CD4-positive, alpha-beta T cell (primary cell): ENCODE measurements around the gene CDH13. TPM values are rescaled to one million over a fixed set of nuclear protein-coding genes. Genes with fewer than 3 reads are reported as not detected.

ENCODE experiments used
- ATAC-seq: fragments of 200-7000 bp; cut with Tn5 transposase; one replicate; pipeline ENCODE4 v1.10.0; 2022; ENCODE audit warnings: mild to moderate bottlenecking; ENCODE audit not compliant: poor library complexity
- CTCF ChIA-PET: fragments of 350-600 bp; sonication (Branson Sonifier 250); formaldehyde crosslinking; loops from one replicate; lab custom pipeline; 2021; ENCODE audit warnings: antibody characterized with exemption, inconsistent platforms; lab: Charles Lee
- POLR2A ChIA-PET: fragments of 350-600 bp; sonication (Branson Sonifier 250); formaldehyde crosslinking; loops from one replicate; lab custom pipeline; 2021; ENCODE audit warnings: antibody characterized with exemption, inconsistent platforms; lab: Charles Lee
- DNase-seq, 14 experiments: peaks; one replicate each; pipeline ENCODE4 v3.0.0-alpha.2; 2013 to 2020; ENCODE audit warnings: mixed read lengths in 2 of 14
- H3K27ac ChIP-seq, 2 donors: one replicate each; pipeline versions ENCODE4 v1.5.1 to v1.7.0; 2013; ENCODE audit warnings: low read length in 2 of 2, low read depth in 1 of 2, mild to moderate bottlenecking in 1 of 2
- H3K27me3 ChIP-seq, 2 experiments: 1 replicate in 1 of 2; 2 replicates in 1 of 2; pipeline versions ENCODE4 v1.6.1 to v1.7.0; 2013; ENCODE audit warnings: low read length in 2 of 2, control low read depth in 1 of 2, mild to moderate bottlenecking in 1 of 2, moderate library complexity in 1 of 2; ENCODE audit not compliant: insufficient read depth in 2 of 2, control insufficient read depth in 1 of 2
- H3K36me3 ChIP-seq: one replicate; pipeline ENCODE4 v1.6.1; 2013; ENCODE audit warnings: low read length, control low read depth; ENCODE audit not compliant: insufficient read depth
- H3K4me1 ChIP-seq: one replicate; pipeline ENCODE4 v1.6.1; 2013; ENCODE audit warnings: low read length, control low read depth; ENCODE audit not compliant: insufficient read depth
- H3K4me3 ChIP-seq: one replicate; pipeline ENCODE4 v1.5.1; 2013; ENCODE audit warnings: mild to moderate bottlenecking, low read length, moderate library complexity
- H3K9me3 ChIP-seq, 2 experiments: 1 replicate in 1 of 2; 2 replicates in 1 of 2; pipeline versions ENCODE4 v1.6.1 to v1.7.0; 2013; ENCODE audit warnings: low read length in 2 of 2, mild to moderate bottlenecking in 2 of 2, control low read depth in 1 of 2, moderate library complexity in 1 of 2; ENCODE audit not compliant: control insufficient read depth in 1 of 2, insufficient read depth in 1 of 2
- H3K27ac Mint-ChIP-seq: one replicate; pipeline ENCODE4 v1.8.0; 2020; ENCODE audit warnings: mixed read lengths
- H3K27me3 Mint-ChIP-seq: one replicate; pipeline ENCODE4 v1.8.0; 2021; ENCODE audit warnings: mixed read lengths
- H3K36me3 Mint-ChIP-seq: one replicate; pipeline ENCODE4 v1.8.0; 2021; ENCODE audit warnings: low read depth, mixed read lengths
- H3K4me1 Mint-ChIP-seq: one replicate; pipeline ENCODE4 v1.8.0; 2021; ENCODE audit warnings: low read depth, mixed read lengths
- H3K4me3 Mint-ChIP-seq: one replicate; pipeline ENCODE4 v1.8.0; 2020; ENCODE audit warnings: mild to moderate bottlenecking, mixed read lengths
- H3K9me3 Mint-ChIP-seq: one replicate; pipeline ENCODE4 v1.8.0; 2020; ENCODE audit warnings: mixed read lengths
- CTCF ChIP-seq: fragments of 200-600 bp; IDR thresholded peaks from one replicate; pipeline ENCODE4 v1.8.0; 2022; ENCODE audit warnings: antibody characterized with exemption, mild to moderate bottlenecking
- intact Hi-C, 2 experiments: fragments of 100-400 bp; cut with DNase I in 1 of 2; cut with micrococcal nuclease in 1 of 2; formaldehyde crosslinking; loops; one replicate each; pipeline versions ENCODE4 v1.15.1 to v1.9.0; 2023 to 2025; cut with DNase I, micrococcal nuclease
- total RNA-seq, 174 experiments: library from RNA in 2 of 174; stranded (reverse) in 2 of 174; gene quantifications; one replicate each; pipeline ENCODE4 v1.2.3 and lab custom pipeline; 2021 to 2026

CDH13 gene
- total RNA-seq, 2 experiments from 2014 or later = not detected

GRCh38 chr16:82772215-82772614 is 145.4 kb downstream of the CDH13 start:
- Mint-ChIP-seq H3K9me3 (no peaks in the 10 kb centered on the region), H3K27ac (no peak overlapping the region), H3K27me3 (peaks cover 44% of the 10 kb centered on the region), H3K4me3 (no peak overlapping the region), H3K4me1 (no peaks in the 10 kb centered on the region), H3K36me3 (no peaks in the 10 kb centered on the region)
- ChIA-PET POLR2A (no interaction called here), CTCF (no interaction called here)
- no peaks in the 10 kb centered on the region for H3K36me3 ChIP-seq
- no peak for TF ChIP-seq CTCF
- intact Hi-C loops = no loop called here
- no peak overlapping the region for H3K27ac ChIP-seq
- H3K4me1 ChIP-seq = no peaks in the 10 kb centered on the region
- H3K9me3 ChIP-seq = no peaks in the 10 kb centered on the region
- no peak overlapping the region for H3K4me3 ChIP-seq
- no peak for DNase-seq
- ATAC-seq = no peak
- H3K27me3 ChIP-seq = peaks cover under 1 to 5% of the 10 kb centered on the region in 2 experiments

- H3K36me3 Mint-ChIP-seq = no peaks in the 10 kb centered on the region
- H3K27ac Mint-ChIP-seq = no peak overlapping the region
- no peak for TF ChIP-seq CTCF
- H3K27me3 ChIP-seq = peaks cover 0 to 3% of the 10 kb centered on the region in 2 experiments
- peaks cover 43% of the 10 kb centered on the region for H3K27me3 Mint-ChIP-seq
- H3K27ac ChIP-seq = no peak overlapping the region
- no peaks in the 10 kb centered on the region for H3K9me3 Mint-ChIP-seq
- H3K36me3 ChIP-seq = no peaks in the 10 kb centered on the region
- POLR2A ChIA-PET = no interaction called here
- no peak overlapping the region for H3K4me3 ChIP-seq
- intact Hi-C loops = no loop called here
- no peak overlapping the region for H3K4me3 Mint-ChIP-seq
- no peaks in the 10 kb centered on the region for H3K9me3 ChIP-seq
- CTCF ChIA-PET = no interaction called here
- no peaks in the 10 kb centered on the region for H3K4me1 Mint-ChIP-seq
- no peak for ATAC-seq
- no peak for DNase-seq
- H3K4me1 ChIP-seq = no peaks in the 10 kb centered on the region
These were observed 146.2 kb downstream of the CDH13 start for GRCh38 chr16:82773018-82773417.

DNA sequence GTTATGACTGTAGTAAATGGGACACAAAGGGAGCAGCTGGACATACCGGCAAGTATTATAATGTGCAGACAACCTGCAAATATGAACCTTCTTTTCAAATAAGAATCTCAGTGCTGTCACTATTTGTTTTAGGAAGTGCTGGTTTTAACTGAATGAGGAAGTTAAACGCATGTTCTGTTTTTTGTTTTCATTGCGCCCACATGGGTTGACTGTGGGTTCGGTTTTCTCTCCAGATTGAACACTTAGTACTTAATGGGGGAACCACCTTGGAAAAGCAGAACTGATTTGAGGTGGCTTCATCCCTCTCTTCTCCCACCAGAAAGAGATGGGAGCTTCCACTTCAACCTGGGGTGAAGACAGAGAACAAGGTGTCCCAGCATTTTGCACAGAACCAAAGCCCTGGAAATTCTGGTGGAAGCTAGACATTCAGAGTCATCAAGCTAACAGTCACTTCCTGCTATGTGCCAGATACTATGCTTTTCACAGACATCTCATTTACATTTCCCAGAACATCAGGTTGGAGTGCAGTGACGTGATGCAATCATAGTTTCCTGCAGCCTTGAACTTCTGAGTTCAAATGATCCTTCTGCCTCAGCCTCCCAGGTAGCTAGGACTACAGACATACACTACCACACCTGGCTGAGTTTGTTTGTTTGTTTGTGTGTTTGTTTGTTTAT is 149.8 kb downstream of the CDH13 start:
- Histone ChIP-seq H3K36me3 (no peaks in the 10 kb centered on the region), H3K4me3 (no peak overlapping the region), H3K27ac (no peak overlapping the region), H3K9me3 (no peaks in the 10 kb centered on the region), H3K27me3 (peaks cover 0 to 7% of the 10 kb centered on the region in 2 experiments), H3K4me1 (no peaks in the 10 kb centered on the region)
- TF ChIP-seq CTCF = no peak
- Mint-ChIP-seq H3K27me3 (peaks cover 35% of the 10 kb centered on the region), H3K4me3 (no peak overlapping the region), H3K4me1 (no peaks in the 10 kb centered on the region), H3K9me3 (no peaks in the 10 kb centered on the region), H3K36me3 (no peaks in the 10 kb centered on the region), H3K27ac (no peak overlapping the region)
- DNase-seq (peak in 2 of 14 experiments; percentile 8 to 14), ATAC-seq (no peak)
- intact Hi-C loops = no loop called here
- ChIA-PET CTCF (no interaction called here), POLR2A (interaction anchor here (0.7 kb wide), 1 partner anchor 25 kb away, joined by 3 read pairs; no protein-coding TSS in a partner anchor)
